OCI-M2 (cell line): ENCODE data around the gene MMP2.
A peak's percentile ranks its signal among the peaks of the same experiment; 100 is the strongest.

Source experiments
- DNase-seq: peaks from one replicate; lab custom pipeline; 2025; ENCODE audit not compliant: unreplicated experiment; lab: John Stamatoyannopoulos, UW

MMP2 gene

GRCh38 chr16:55478827-55479429 is at the start of gene MMP2:
Gene MMP2 (plus strand): TSS chr16:55479198. CDS start chr16:55479480, 282 bp downstream.
- DNase-seq = no peak

- no peak for DNase-seq
These were observed 46.0 kb upstream of the MMP2 start for GRCh38 chr16:55433030-55433429.

- no peak for DNase-seq
These were observed 45.5 kb upstream of the MMP2 start for GRCh38 chr16:55433535-55433934.

- no peak for DNase-seq
These were observed 45.0 kb upstream of the MMP2 start for GRCh38 chr16:55434000-55434399.

GRCh38 chr16:55435387-55435786 is 43.6 kb upstream of the MMP2 start:
- DNase-seq = no peak

GRCh38 chr16:55436587-55436986 is 42.4 kb upstream of the MMP2 start:
- DNase-seq = no peak

GRCh38 chr16:55437625-55438024 is 41.4 kb upstream of the MMP2 start:
- DNase-seq = no peak

GRCh38 chr16:55438281-55438680 is 40.7 kb upstream of the MMP2 start:
- no peak for DNase-seq

GRCh38 chr16:55439101-55439690 is 39.8 kb upstream of the MMP2 start:
- DNase-seq = no peak

- no peak for DNase-seq
These were observed 35.3 kb upstream of the MMP2 start for GRCh38 chr16:55443434-55444346.

GRCh38 chr16:55444754-55445485 is 34.1 kb upstream of the MMP2 start:
- DNase-seq = no peak

GRCh38 chr16:55447231-55447630 is 31.8 kb upstream of the MMP2 start:
- DNase-seq = no peak

- DNase-seq = no peak
These were observed 26.0 kb upstream of the MMP2 start for GRCh38 chr16:55452996-55453395.

- no peak for DNase-seq
These were observed 25.1 kb upstream of the MMP2 start for GRCh38 chr16:55453909-55454308.

- DNase-seq = no peak
These were observed 24.1 kb upstream of the MMP2 start for GRCh38 chr16:55454861-55455260.

GRCh38 chr16:55462241-55462640 is 16.8 kb upstream of the MMP2 start:
- DNase-seq = no peak

- no peak for DNase-seq
These were observed 14.6 kb upstream of the MMP2 start for GRCh38 chr16:55464375-55464774.

- peak; percentile 21 for DNase-seq
These were observed 13.7 kb upstream of the MMP2 start for GRCh38 chr16:55465077-55465896.

GRCh38 chr16:55466209-55466608 is 12.8 kb upstream of the MMP2 start:
- DNase-seq = no peak

- no peak for DNase-seq
These were observed 11.1 kb upstream of the MMP2 start for GRCh38 chr16:55467898-55468297.
